NCI-H2107 (cell line): Measurements from ENCODE around the gene POC1A.
A peak's percentile ranks its signal among the peaks of the same experiment; 100 is the strongest.

Experiments
- DNase-seq: peaks from one replicate; lab custom pipeline; 2025; lab: John Stamatoyannopoulos, UW

Gene POC1A

GRCh38 chr3:52067046-52067445, 87.2 kb downstream of the POC1A start:
- no peak for DNase-seq

GRCh38 chr3:52065264-52065756, 88.9 kb downstream of the POC1A start:
- DNase-seq = no peak

GRCh38 chr3:52064561-52064960, 89.7 kb downstream of the POC1A start:
- DNase-seq = no peak

DNA sequence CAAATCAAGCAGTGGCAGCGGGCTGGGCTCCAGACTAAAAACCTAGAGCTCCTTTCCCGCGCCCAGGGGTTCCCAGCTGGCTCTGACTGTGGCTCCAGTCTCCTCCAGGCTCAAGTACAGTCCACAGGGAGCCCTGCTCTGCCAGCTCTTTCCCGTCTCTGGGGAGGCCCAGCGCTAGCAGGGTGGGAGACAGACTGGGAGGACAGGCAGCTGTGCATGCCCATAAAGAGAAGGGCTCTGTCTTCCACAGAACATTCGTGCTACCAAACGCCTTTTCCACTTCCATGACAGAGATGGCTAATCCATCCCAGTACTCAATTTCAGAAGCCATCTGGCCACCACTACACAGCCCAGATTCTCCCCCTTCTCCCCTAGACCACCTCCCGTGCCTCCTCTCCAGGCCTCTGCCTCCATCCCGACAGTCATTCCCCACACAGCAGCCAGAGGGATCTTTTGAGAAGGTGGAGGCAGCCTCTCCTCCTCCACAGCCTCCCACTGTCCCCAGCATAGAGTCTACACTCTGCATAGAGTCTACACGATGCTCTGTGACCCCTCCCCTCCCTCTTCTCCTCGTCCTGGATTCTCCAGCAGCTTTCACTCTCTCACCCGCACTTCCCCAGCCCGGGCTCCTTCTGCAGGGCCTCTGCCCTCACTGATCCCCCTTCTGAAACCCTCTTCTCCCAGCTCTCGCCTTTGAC, 91.0 kb downstream of the POC1A start:
- no peak for DNase-seq

- DNase-seq = no peak
Observed at GRCh38 chr3:52062505-52062904, 91.7 kb downstream of the POC1A start.

DNA sequence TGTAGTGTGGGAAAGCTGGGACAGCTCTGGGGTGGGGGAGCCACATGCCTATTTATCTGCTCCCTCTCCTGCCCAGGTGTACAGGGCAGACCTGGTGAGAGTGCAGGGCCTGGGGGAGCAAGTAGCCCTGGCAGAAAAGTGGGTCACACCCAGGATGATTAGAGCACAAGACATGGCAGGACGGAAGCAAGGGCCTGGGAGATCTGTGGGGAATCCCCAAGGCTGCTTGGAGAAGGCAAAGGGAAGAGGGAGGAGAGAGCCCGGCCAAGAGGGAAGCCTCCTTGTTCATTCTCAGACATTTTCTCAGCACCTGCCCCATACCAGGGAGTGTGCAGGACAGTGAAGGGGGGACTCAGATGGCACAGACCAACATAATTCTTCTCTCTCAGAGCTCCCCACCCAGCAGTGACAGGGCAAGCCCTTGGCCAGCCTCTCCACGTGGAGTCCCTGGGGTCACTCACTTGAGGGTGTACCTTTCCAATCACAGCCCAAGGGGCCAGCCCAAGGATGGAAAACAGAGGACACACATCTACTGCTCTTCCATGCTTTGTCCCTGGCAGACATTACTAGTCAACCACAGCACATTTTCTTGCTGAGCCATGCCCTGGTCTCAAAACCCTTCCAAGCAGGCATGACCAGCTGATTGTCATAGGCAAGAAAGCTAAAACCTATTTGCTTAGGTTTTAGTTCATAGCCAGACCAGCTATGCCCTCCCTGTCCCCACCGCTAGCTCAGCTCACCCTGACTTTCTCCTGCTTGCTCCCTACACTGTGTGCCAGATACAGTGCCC, 92.9 kb downstream of the POC1A start:
- no peak for DNase-seq

GRCh38 chr3:52059781-52060180, 94.4 kb downstream of the POC1A start:
- DNase-seq = no peak

GRCh38 chr3:52057812-52058495, 96.3 kb downstream of the POC1A start:
- no peak for DNase-seq

GRCh38 chr3:52056968-52057811, 97.0 kb downstream of the POC1A start:
- peak; percentile 86 for DNase-seq

DNA sequence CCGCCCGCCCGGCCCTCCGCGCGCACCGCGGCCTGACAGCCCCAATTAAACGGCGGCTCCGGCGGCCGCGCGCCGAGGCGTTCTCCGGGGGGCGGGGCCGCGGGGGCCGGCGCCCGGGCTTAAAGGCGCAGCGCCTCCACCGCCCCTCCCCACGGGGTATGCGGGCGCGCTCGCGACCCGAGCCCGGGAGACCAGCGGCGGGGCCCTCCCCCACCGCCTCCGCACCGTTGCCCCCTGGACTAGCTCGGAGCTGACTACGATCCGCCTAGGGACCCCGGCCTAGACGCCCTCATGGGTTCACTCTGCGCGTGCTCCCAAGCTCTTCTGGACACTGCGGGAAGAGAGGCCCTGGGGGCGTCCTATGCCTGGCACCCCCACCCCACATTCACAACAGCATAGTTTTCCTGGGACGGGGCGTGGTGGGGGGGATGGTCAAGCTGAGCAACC, 97.7 kb downstream of the POC1A start, which contains the start of gene DUSP7:
DUSP7 (minus strand) TSS at position 51 of the 447 bp plus-strand sequence. CDS start 205 bp downstream, outside the sequence.
- DNase-seq = peak; percentile 25

DNA sequence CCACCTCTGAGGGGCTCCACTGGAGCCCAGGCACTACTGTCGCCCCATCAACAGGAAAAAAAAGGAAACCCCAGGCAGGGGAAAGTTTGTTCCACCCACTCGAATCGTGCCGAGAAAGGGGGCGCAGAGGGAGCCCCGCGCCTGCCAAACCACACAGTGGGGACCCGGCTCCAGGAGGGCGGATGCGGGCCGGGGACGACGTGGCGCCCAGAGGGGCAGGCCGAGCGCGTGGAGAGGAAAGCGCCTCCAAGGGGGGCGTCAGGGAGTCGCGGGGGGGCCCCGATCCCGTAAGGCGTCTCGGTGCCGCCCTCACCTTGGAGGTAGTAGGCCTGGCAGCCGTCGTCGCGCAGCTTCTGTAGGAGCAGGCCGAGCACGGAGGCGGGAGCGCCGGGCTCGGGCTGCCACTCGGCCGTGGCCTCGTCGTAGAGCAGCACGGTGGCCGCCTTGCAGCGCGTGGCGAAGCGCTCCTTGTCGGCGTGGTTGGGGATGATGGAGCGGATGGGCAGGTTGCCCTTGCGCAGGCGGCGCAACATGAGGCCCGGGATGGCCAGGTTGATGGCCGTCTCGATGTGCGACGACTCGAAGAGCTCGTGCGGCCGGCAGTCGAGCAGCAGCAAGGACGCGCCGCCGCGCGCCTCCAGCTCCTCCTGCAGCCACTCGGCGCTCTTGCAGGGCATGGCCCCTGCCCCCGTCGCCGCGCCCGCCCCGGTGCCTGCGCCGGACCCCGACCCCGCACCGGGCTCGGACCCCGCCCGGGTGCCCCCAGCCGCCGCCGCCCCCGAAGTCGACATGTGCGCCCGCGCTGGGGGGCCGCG, 98.5 kb downstream of the POC1A start:
- DNase-seq = no peak

GRCh38 chr3:52054661-52055511, 99.3 kb downstream of the POC1A start:
- no peak for DNase-seq

DNA sequence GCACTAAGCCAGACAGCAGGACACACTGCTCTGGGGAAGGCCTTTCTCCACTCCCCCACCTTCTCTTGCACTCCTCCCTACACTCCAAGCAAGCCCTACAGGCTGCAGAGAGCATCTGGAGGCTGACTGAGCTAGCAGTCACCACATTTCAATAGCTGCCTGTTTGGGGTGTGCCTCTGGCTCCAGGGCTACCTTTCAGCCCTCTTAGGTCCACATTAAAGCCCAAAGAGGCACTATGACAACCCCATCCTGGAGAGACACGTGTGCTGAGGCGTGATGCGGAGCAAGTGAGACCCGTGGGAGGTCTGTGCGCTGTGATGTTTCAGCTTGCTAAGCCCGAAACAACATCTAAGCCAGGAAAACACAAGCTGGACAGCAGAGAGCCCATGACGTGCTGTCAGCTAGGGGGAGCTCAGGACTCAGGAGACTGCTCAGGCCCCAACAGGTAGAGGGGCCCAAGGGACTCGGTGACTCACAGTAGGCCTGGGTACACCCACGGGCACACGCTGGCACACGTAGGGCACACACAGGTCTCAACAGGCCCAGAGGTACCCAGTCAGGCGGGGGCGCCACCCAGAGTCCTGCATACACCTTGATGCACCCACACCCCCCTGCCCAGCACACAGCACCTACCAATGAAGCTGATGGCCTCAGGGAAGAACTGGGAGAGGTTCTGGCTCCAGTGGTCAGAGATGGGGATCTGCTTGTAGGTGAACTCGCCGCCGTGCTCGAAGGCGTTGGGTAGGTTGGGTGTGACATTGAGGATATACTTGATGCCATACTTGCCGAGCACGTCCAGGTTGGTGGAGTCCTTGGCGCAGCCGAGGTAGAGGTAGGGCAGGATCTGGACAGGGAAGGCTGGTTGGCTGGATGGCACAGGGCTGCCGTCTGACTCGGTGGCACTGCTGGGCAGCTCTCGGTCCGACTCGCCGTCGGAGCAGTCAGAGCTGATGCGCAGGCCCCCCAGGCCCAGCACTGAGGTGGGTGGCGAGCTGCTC, 100.6 kb downstream of the POC1A start:
- DNase-seq = no peak

DNA sequence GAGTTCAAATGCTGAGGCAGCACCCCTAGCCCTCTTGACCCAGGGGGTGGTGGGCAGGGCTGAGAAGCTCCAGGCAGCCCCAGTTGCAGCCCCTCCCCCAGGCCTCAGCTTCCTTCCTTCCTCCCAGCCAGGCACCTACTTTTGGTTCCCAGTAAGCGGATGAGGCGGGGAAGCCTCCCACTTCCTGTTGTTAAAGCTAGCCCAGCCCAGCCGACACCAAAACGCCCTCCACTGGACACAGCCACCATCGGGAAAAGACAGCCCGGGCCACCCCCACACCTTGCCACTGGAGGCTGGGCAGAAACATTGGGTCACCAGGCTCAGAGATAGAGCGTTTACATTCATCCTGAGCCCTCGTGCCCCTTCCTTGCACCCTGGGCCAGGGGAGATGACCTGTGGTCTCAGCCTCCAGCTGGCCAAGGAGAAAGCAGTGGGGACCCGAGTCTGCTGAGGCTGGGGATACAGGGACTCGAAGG, 101.4 kb downstream of the POC1A start:
- no peak for DNase-seq

GRCh38 chr3:52051444-52051843, 102.8 kb downstream of the POC1A start:
- DNase-seq = no peak

DNA sequence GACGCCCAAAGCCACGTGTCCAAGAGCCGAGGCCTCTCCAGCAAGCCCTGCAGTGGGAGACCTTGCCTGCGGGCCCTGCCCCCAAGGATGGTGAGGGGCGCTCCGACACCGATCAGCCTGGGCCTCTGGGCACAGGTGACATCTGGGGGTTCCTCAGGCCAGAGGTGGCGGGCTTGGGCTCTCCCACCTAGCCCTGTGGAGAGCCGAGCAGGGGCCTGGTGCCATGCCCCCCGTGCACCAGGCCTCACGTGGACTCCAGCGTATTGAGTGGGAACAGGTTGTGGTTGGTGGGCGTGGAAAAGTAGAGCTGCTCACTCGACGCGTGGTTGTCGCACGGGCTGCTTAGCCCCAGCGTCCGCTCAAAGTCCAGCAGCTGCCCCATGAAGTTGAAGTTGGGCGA, 103.7 kb downstream of the POC1A start:
- DNase-seq = no peak

- no peak for DNase-seq
Observed at GRCh38 chr3:52049503-52049902, 104.7 kb downstream of the POC1A start.

DNA sequence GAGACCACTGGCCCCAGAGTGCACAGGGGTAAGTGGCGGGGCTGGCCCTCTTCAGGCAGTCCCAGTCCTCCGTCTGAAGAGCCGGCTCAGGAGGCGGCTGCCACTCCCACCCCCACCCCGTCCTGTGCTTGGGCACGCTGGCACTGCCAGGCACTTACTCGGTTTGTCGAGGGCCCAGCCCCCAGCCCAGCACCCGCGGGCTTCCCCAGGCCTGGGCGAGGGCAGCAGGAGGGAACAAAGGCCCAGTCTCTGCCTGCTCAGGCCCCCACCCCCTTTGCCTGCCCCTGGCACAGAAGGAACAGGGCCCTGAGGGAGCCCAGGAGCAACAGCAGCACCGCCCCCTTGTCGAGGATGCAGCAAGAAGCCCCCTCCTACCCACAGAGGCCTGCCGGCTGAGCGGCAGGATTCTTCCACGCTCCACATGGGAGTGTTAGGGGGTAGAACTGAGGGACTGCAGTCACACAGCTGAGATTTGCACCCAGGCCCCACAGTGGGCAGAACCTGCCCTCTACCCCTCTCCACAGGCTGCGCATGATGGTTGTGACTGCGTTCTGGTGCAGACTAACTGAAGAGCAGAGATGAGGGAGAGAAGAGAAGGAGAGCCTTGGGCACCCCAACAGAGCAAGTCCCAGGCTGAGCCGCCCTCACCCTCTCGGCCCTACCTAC, 106.8 kb downstream of the POC1A start:
- DNase-seq = no peak
